Cardiac fibroblast (primary cell): ENCODE results near the gene ADD1.

ENCODE experiments used
- DNase-seq, 2 donors: peaks; one replicate each; pipeline versions ENCODE4 v3.0.0 to v3.0.0-alpha.2; 2010; ENCODE audit warnings: low read depth in 2 of 2
- H3K4me3 ChIP-seq, 2 donors: replicated peaks in 1 of 2; 1 replicate in 1 of 2; 2 replicates in 1 of 2; pipeline ENCODE4 v1.5.1; 2011; ENCODE audit warnings: low read depth in 2 of 2, low read length in 2 of 2, mild to moderate bottlenecking in 2 of 2, moderate library complexity in 1 of 2
- CTCF ChIP-seq: IDR thresholded peaks from one replicate; pipeline ENCODE4 v1.5.1; 2011; ENCODE audit warnings: low read depth, mild to moderate bottlenecking, low read length, inconsistent platforms

Gene ADD1

GRCh38 chr4:2939383-2940243, 96.0 kb downstream of the ADD1 start:
- DNase-seq, result no peak
- TF ChIP-seq CTCF, result no peak
- H3K4me3 ChIP-seq, result no peak overlapping the region

GRCh38 chr4:2940267-2941137, 96.9 kb downstream of the ADD1 start:
- no peak for DNase-seq
- TF ChIP-seq CTCF, result no peak
- no peak overlapping the region for H3K4me3 ChIP-seq

GRCh38 chr4:2941138-2942036, 97.7 kb downstream of the ADD1 start:
- H3K4me3 ChIP-seq, result no peak overlapping the region
- no peak for DNase-seq
- no peak for TF ChIP-seq CTCF

- DNase-seq, result no peak
- TF ChIP-seq CTCF, result no peak
- H3K4me3 ChIP-seq, result no peak overlapping the region
Measured at GRCh38 chr4:2942037-2942531, 98.4 kb downstream of the ADD1 start.

- no peak overlapping the region for H3K4me3 ChIP-seq
- DNase-seq, result no peak
- no peak for TF ChIP-seq CTCF
Measured at GRCh38 chr4:2942532-2943363, 99.1 kb downstream of the ADD1 start.
